Body of pancreas (tissue), 4 donors: ENCODE data around the gene WDR11. TPM values are rescaled to one million over a fixed set of nuclear protein-coding genes. Genes with fewer than 3 reads are reported as not detected.

Experiments used
- ATAC-seq: fragments of 150-250 bp; one replicate; pipeline ENCODE4 v1.9.1; 2016
- DNase-seq, 4 donors: peaks; one replicate each; pipeline ENCODE4 v3.0.0-alpha.2; 2019
- H3K27ac ChIP-seq, 4 donors: fragments of 200-600 bp; sonication (generic); 1 replicate in 3 of 4; 2 replicates in 1 of 4; pipeline versions ENCODE4 v1.5.1 to v1.6.1; 2016 to 2019; ENCODE audit warnings: mild to moderate bottlenecking in 1 of 4, mixed read lengths in 1 of 4, moderate library complexity in 1 of 4
- H3K27me3 ChIP-seq, 2 donors: fragments of 200-600 bp; sonication (generic); one replicate each; pipeline ENCODE4 v1.6.0; 2016; ENCODE audit warnings: mild to moderate bottlenecking in 1 of 2
- H3K36me3 ChIP-seq, 2 donors: fragments of 200-600 bp; sonication (generic); replicated peaks in 1 of 2; 2 replicates each; pipeline ENCODE4 v1.5.1; 2016; ENCODE audit warnings: low read depth in 2 of 2; ENCODE audit not compliant: insufficient read depth in 1 of 2
- H3K4me1 ChIP-seq: fragments of 200-600 bp; sonication (generic); one replicate; pipeline ENCODE4 v1.6.0; 2016
- H3K4me3 ChIP-seq, 2 donors: fragments of 200-600 bp; sonication (generic); 1 replicate in 1 of 2; 2 replicates in 1 of 2; pipeline ENCODE4 v1.5.1; 2016 to 2019
- H3K9me3 ChIP-seq, 3 donors: fragments of 200-600 bp; sonication (generic); 1 replicate in 2 of 3; 2 replicates in 1 of 3; pipeline ENCODE4 v1.5.1; 2016
- POLR2A ChIP-seq, 3 donors: fragments of 450-650 bp; IDR thresholded peaks; one replicate each; pipeline ENCODE4 v1.6.1; 2016; ENCODE audit warnings: antibody characterized with exemption in 3 of 3, mild to moderate bottlenecking in 2 of 3
- WGBS, 2 donors: methylation state at CpG; one replicate each; pipeline ENCODE4 v1.1.5; 2017; 5-methylcytosine and 5-hydroxymethylcytosine counted together
- intact Hi-C: fragments of 100-400 bp; cut with DNase I; formaldehyde crosslinking; loops from one replicate; pipeline ENCODE4 v1.15.1; 2023
- total RNA-seq, 2 donors: library from RNA; depleted of rRNA; stranded (reverse); fragments of >200 nt; gene quantifications; one replicate each; pipeline ENCODE4 v1.1.0, GENCODE V29; 2016
- TF ChIP-seq, protein P1 (sequence below), 7 experiments: fragments of 450-650 bp in 4 of 7; fragments of 200-600 bp in 3 of 7; sonication (generic) in 3 of 7; IDR thresholded peaks; one replicate each; pipeline ENCODE4 v1.5.1; 2016 to 2019; ENCODE audit warnings: antibody characterized with exemption in 7 of 7

Gene WDR11
- total RNA-seq, 2 donors from 2014 or later = 24.7 to 43.3 TPM

DNA sequence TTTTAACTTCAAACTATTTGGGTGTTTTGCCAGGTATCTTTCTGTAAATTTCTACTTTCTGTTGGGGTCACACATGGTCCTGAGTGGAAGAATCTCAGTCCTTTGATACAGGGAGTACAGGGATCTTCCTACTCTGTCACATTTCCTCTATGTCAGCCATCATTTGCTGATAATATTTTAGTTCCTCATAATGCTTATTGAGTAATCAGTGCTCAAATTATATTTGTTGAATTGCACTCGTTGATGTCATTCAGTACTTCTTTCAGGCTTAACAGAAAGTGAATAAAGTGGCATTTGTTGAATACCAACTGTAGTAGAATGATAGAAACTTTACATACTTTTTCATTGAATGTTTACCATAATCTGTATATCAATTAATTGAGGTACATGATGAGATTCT, 31.9 kb downstream of the WDR11 start:
- no peak for ATAC-seq
- Histone ChIP-seq H3K9me3 (no peaks in the 10 kb centered on the region), H3K36me3 (peaks cover 0 to 13% of the 10 kb centered on the region in 2 donors), H3K27me3 (no peaks in the 10 kb centered on the region), H3K4me1 (no peaks in the 10 kb centered on the region), H3K4me3 (no peak overlapping the region), H3K27ac (no peak overlapping the region)
- TF ChIP-seq POLR2A (IDR thresholded peaks at IDR 0.05) = no peak
- TF ChIP-seq, protein P1, sequence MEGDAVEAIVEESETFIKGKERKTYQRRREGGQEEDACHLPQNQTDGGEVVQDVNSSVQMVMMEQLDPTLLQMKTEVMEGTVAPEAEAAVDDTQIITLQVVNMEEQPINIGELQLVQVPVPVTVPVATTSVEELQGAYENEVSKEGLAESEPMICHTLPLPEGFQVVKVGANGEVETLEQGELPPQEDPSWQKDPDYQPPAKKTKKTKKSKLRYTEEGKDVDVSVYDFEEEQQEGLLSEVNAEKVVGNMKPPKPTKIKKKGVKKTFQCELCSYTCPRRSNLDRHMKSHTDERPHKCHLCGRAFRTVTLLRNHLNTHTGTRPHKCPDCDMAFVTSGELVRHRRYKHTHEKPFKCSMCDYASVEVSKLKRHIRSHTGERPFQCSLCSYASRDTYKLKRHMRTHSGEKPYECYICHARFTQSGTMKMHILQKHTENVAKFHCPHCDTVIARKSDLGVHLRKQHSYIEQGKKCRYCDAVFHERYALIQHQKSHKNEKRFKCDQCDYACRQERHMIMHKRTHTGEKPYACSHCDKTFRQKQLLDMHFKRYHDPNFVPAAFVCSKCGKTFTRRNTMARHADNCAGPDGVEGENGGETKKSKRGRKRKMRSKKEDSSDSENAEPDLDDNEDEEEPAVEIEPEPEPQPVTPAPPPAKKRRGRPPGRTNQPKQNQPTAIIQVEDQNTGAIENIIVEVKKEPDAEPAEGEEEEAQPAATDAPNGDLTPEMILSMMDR (IDR thresholded peaks at IDR 0.05) = no peak
- WGBS, 2 donors = 58 to 75% methylated on average over 1 of the region's 1 CpG
- no peak for DNase-seq
- intact Hi-C loops = no loop called here

DNA sequence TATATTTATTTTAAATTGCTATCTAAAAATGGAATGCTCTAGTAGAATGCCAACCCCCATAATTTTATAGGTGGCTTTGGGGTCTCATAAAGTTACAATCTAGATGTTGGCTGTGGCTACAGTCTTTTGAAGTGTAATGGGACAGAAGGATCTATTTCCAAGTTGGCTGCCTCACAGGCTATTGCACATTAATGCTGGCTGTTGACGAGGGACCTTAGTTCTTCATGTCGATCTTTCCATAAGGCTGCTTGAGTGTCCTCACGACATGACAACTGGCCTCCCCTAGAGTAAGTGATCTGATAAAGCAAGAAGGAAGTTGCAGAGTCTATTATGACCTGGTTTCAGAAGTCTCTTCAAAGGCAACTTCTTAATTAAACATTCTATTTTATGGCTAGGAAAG, 36.3 kb downstream of the WDR11 start:
- intact Hi-C loops = no loop called here
- ATAC-seq = no peak
- WGBS, 2 donors = 91% methylated on average over 3 of the region's 3 CpGs
- Histone ChIP-seq H3K4me3 (no peak overlapping the region), H3K9me3 (no peaks in the 10 kb centered on the region), H3K36me3 (peaks cover 5 to 24% of the 10 kb centered on the region in 2 donors), H3K27ac (no peak overlapping the region), H3K4me1 (no peaks in the 10 kb centered on the region), H3K27me3 (no peaks in the 10 kb centered on the region)
- no peak for TF ChIP-seq POLR2A (IDR thresholded peaks at IDR 0.05)
- TF ChIP-seq, protein P1 (IDR thresholded peaks at IDR 0.05) = no peak
- no peak for DNase-seq

DNA sequence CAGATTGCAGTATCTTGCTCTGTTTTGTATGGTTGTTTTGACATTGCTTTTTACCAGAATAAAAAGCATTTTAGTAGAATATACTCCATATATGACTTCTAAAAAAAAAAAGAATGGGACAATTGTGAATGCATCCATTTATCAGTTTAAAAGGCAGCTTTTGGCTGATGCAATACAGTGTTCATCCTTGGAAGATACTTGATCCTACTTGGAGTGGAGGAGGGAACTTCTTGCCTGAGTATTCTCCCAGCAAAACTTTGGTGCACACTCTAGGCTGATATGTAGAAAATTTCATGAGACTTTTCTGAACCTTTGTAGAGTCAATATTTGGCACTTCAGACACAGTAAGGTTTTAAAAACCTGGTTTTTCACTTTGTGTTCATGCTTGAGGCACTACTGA, 40.2 kb downstream of the WDR11 start:
- no peak for DNase-seq
- intact Hi-C loops = no loop called here
- no peak overlapping the region for H3K27ac ChIP-seq
- ATAC-seq = no peak
- H3K9me3 ChIP-seq = no peaks in the 10 kb centered on the region
- no peaks in the 10 kb centered on the region for H3K27me3 ChIP-seq
- TF ChIP-seq, protein P1 (IDR thresholded peaks at IDR 0.05) = no peak
- no peak for TF ChIP-seq POLR2A (IDR thresholded peaks at IDR 0.05)
- no peak overlapping the region for H3K4me3 ChIP-seq
- H3K4me1 ChIP-seq = no peaks in the 10 kb centered on the region
- peaks cover 5 to 24% of the 10 kb centered on the region in 2 donors for H3K36me3 ChIP-seq

DNA sequence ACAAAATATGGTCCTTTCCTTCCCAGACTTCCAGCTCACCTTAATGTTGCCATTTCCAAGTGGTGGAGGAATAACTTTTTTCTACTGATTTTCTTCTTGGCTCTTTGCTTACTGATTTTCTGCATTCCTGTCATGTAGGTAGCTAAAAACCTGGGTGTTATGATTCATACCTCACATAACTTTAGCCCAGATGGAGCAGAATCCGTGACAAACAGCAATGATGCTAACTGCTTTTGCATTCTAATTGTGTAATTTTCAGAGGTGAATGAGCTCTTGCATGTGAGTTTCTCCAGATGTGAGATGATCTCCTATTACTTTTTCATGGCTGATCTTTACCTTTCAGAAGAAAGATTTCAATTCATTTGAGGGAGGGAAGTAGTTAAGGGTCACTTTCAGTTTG, 43.4 kb downstream of the WDR11 start:
- H3K4me1 ChIP-seq = no peaks in the 10 kb centered on the region
- no peak for DNase-seq
- H3K4me3 ChIP-seq = no peak overlapping the region
- no peak for ATAC-seq
- no peak overlapping the region for H3K27ac ChIP-seq
- TF ChIP-seq, protein P1 (IDR thresholded peaks at IDR 0.05) = no peak
- no peak for TF ChIP-seq POLR2A (IDR thresholded peaks at IDR 0.05)
- WGBS, 2 donors = 93 to 100% methylated on average over 1 of the region's 1 CpG
- no peaks in the 10 kb centered on the region for H3K27me3 ChIP-seq
- intact Hi-C loops = no loop called here
- H3K9me3 ChIP-seq = no peaks in the 10 kb centered on the region
- peaks cover 2 to 15% of the 10 kb centered on the region in 2 donors for H3K36me3 ChIP-seq

DNA sequence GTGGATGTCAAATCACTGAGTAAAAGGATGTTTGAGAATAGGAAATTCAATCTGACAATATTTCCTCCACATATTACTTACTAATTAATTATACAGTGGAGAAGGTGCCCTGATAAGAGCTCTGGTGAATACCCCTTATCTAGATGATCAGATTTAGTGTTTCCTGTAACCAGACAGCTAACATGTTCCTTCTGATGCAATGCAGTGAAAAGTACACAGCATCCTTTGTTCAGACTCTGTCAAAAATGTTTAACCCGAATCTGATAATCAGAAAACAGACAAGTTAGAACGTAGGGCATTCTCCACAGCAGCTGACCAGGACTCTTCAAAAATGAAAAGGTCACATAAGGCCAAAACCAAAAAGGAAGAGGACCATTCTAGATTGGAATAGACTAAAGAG, 46.2 kb downstream of the WDR11 start:
- DNase-seq = no peak
- 58 to 69% methylated on average over 2 of the region's 2 CpGs for WGBS, 2 donors
- H3K4me1 ChIP-seq = no peaks in the 10 kb centered on the region
- H3K4me3 ChIP-seq = no peak overlapping the region
- peak overlapping the region in 1 of 4 donors; percentile 54 for H3K27ac ChIP-seq
- ATAC-seq = peak; percentile 42
- intact Hi-C loops = no loop called here
- no peaks in the 10 kb centered on the region for H3K9me3 ChIP-seq
- H3K36me3 ChIP-seq = peaks cover 0 to 20% of the 10 kb centered on the region in 2 donors
- TF ChIP-seq POLR2A (IDR thresholded peaks at IDR 0.05) = no peak
- TF ChIP-seq, protein P1 (IDR thresholded peaks at IDR 0.05) = no peak
- no peaks in the 10 kb centered on the region for H3K27me3 ChIP-seq
